GM19372 (cell line): Measurements from ENCODE around the gene ZNF324B.
"Not testable (repeated sequence)": the region's sequence is repeated elsewhere in the genome, so short reads cannot be mapped to it uniquely, and the experiment has no call there.

Source experiments
- ATAC-seq: cut with Tn5 transposase; IDR thresholded peaks from one replicate; pipeline ENCODE4 v1.9.1; 2021; ENCODE audit warnings: mild to moderate bottlenecking, low read depth, moderate library complexity; ENCODE audit not compliant: unreplicated experiment

Gene ZNF324B

GRCh38 chr19:58479736-58480480, 28.5 kb downstream of the ZNF324B start:
- no peak for ATAC-seq

DNA sequence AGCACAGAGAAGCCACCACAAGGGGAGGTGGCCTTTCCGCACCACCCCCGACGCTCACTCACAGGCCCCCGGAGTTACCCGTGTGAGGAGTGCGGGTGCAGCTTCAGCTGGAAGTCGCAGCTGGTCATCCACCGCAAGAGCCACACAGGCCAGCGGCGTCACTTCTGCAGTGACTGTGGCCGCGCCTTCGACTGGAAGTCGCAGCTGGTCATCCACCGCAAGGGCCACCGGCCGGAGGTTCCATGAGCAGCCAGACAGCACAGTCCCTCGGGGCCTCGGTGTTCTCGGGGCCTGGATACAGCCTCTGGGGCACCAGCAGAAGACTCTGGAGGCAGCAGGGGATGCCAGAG, 29.0 kb downstream of the ZNF324B start:
- ATAC-seq = no peak

GRCh38 chr19:58480831-58481230, 29.4 kb downstream of the ZNF324B start:
- no peak for ATAC-seq

DNA sequence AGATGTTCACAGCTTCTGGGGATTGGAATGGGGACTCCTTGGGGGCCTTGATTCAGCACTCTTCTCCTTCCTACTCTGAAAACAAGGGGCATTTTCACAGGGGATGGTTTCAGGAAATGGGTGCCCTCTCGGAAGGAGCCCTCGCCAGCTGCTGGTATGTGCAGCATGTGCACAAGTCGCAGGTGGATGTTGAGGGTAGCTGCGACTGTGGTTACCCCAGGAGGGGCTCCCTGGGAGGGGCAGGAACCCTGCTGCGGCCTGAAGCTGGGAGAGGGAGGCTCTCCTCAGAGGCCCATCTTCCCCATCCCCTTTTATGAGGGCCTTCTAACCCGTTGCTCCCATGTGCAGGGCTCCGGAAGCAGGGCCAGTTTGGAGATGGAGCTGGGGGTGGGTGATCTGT, 30.9 kb downstream of the ZNF324B start:
- ATAC-seq = no peak

DNA sequence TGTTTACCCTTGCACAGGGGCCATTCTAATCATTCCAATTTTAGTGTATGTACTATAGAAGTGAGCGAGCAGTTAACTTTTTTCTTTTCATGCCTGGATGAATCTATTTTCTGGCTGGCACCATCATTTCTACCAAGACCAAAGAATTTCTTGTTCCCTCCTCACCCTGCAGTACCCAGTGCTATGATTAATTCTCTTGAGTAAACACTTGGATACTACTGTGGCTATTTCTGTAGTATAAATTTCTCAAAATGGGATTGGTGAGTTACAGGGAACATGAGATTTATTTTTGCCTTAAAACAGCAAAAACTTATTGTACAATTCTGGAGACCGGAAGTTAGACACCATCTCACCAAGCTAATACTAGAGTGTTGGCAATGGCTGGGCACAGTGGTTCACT, 32.4 kb downstream of the ZNF324B start:
- ATAC-seq = no peak

DNA sequence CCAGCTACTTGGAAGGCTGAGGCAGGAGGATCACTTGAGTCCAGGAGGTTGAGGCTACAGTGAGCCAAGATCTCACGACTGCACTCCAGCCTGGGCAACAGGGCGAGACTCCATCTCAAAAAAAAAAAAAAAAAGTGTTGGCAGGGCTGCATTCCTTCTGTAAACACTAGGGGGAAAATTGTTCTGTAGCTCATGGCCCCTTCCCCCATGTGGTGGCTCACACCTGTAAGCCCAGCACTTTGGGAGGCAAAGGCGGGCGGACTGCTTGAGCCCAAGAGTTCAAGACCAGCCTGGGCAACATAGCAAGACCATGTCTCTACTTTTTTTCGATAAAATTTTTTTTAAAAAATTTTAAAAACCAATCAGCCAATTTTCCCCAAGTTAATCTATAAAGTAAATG, 32.9 kb downstream of the ZNF324B start:
- not testable (repeated sequence) for ATAC-seq

- ATAC-seq = no peak
Measured at GRCh38 chr19:58491393-58491792, 40.0 kb downstream of the ZNF324B start.

GRCh38 chr19:58492265-58492664, 40.8 kb downstream of the ZNF324B start:
- no peak for ATAC-seq

- no peak for ATAC-seq
Measured at GRCh38 chr19:58497634-58498170, 46.3 kb downstream of the ZNF324B start.

- ATAC-seq = no peak
Measured at GRCh38 chr19:58498316-58499020, 47.0 kb downstream of the ZNF324B start.

DNA sequence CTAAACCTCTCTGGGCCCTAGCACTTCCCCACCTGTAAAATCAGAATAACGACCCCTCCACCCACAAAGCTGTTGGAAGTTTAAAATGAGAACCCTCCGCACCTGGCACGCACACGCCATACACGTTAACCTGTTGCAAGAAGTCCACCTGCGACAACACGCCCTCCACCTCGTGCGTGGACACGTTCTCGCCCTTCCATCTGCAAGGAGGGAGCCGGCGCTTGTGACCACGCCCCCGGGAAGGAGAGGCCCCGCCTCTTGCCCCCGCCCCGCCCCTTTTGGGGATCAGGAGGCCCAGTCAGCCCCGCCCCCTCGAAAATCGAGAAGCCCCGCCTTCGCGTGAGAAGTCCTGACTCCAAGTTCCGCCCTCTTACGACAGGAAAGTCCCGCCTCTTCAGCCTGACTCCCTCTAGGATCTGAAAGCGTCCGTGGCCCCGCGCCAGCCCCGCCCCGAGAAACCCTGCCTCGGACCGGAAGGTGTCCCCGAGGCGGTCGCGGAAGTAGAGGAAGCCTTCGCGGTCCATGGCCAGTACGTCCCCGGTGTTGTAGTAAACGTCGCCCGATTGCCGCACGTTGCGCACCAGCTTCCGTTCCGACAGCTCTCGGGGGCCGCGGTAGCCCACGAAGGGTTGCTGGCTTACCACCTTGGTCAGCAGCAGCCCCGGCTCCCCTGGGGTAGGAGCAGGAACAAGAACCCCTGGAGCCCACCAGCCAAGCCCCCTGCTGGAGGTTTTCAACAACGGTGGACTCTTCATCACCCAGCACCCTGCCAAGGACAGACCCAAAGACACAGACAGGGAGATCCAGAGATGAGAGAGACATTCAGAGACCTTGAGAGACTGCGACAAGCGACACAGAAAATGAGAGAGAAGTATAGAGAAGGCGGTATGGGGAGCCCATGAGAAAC, 47.9 kb downstream of the ZNF324B start:
- peak; percentile 96 for ATAC-seq

DNA sequence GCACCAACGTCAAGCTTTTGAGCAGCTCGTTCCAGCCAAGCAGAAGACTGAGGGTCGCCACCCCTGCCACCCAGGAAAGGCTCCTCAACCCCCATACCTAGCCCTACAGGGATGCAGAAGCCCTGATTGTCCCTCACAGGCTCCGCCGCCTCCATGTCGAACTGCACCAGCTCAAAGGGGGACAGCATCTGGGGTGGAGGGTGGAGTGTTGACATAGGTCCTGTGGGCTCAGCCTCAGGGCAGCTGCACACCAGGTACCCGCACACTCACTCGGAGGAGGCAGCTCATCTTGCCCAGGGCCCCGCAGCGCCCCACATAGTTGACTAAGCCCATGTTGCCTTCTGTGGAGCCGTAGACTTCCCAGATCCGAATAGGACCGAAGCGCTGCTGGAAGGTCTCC, 48.8 kb downstream of the ZNF324B start:
- ATAC-seq = no peak
